Muscle of back (tissue), 11 donors: ENCODE results near the gene ZNF366. TPM values are rescaled to one million over a fixed set of nuclear protein-coding genes. Genes with fewer than 3 reads are reported as not detected.

ENCODE experiments used
- DNase-seq, 3 donors: peaks; one replicate each; pipeline versions ENCODE4 v3.0.0 to v3.0.0-alpha.2; 2013
- polyA plus RNA-seq, 10 donors: library from polyadenylated mRNA; unstranded; fragments of 120-200 nt; gene quantifications; one replicate each; pipeline ENCODE4 v1.2.1, GENCODE V29; 2013; ENCODE audit not compliant: insufficient read length in 10 of 10

The ZNF366 gene
- polyA plus RNA-seq, 10 donors, result 2.1 to 3.8 (median 3.1) TPM

- peak in 2 of 3 donors; percentile 50 to 71 for DNase-seq
Observed at GRCh38 chr5:72523960-72524582, 16.9 kb upstream of the ZNF366 start.

GRCh38 chr5:72522607-72523006, 15.4 kb upstream of the ZNF366 start:
- DNase-seq, result no peak

- DNase-seq, result no peak
Observed at GRCh38 chr5:72519111-72519510, 11.9 kb upstream of the ZNF366 start.

- DNase-seq, result peak in 1 of 3 donors; percentile 66
Observed at GRCh38 chr5:72518001-72518683, 10.9 kb upstream of the ZNF366 start.

- DNase-seq, result no peak
Observed at GRCh38 chr5:72516916-72517315, 9.7 kb upstream of the ZNF366 start.

- no peak for DNase-seq
Observed at GRCh38 chr5:72515211-72515610, 8.0 kb upstream of the ZNF366 start.

- DNase-seq, result no peak
Observed at GRCh38 chr5:72512593-72512860, 5.3 kb upstream of the ZNF366 start.

- no peak for DNase-seq
Observed at GRCh38 chr5:72511774-72512592, 4.8 kb upstream of the ZNF366 start.

GRCh38 chr5:72511366-72511765, 4.2 kb upstream of the ZNF366 start:
- no peak for DNase-seq

GRCh38 chr5:72510610-72511181, 3.5 kb upstream of the ZNF366 start:
- DNase-seq, result peak; percentile 79 to 85 (median 81)

GRCh38 chr5:72509401-72509800, 2.2 kb upstream of the ZNF366 start:
- DNase-seq, result peak in 2 of 3 donors; percentile 40 to 61

GRCh38 chr5:72508241-72509170, 1.3 kb upstream of the ZNF366 start:
- DNase-seq, result no peak

- no peak for DNase-seq
Observed at GRCh38 chr5:72507907-72508238, 663 bp upstream of the ZNF366 start.

- no peak for DNase-seq
Observed at GRCh38 chr5:72506158-72506549, 1.1 kb downstream of the ZNF366 start.

- DNase-seq, result no peak
Observed at GRCh38 chr5:72505539-72506157, 1.6 kb downstream of the ZNF366 start.

GRCh38 chr5:72505016-72505415, 2.2 kb downstream of the ZNF366 start:
- no peak for DNase-seq

- DNase-seq, result no peak
Observed at GRCh38 chr5:72503888-72504491, 3.2 kb downstream of the ZNF366 start.

- DNase-seq, result no peak
Observed at GRCh38 chr5:72501488-72501887, 5.7 kb downstream of the ZNF366 start.

- DNase-seq, result peak in 2 of 3 donors; percentile 66 to 75
Observed at GRCh38 chr5:72499730-72500129, 7.5 kb downstream of the ZNF366 start.

GRCh38 chr5:72499090-72499489, 8.1 kb downstream of the ZNF366 start:
- no peak for DNase-seq

GRCh38 chr5:72498284-72498683, 8.9 kb downstream of the ZNF366 start:
- peak in 1 of 3 donors; percentile 47 for DNase-seq
